GM19372 (cell line): ENCODE data around the gene HPCAL1.
A peak's percentile ranks its signal among the peaks of the same experiment; 100 is the strongest.
"Not testable (repeated sequence)": the region's sequence is repeated elsewhere in the genome, so short reads cannot be mapped to it uniquely, and the experiment has no call there.

Experiments used
- ATAC-seq: cut with Tn5 transposase; IDR thresholded peaks from one replicate; pipeline ENCODE4 v1.9.1; 2021; ENCODE audit warnings: mild to moderate bottlenecking, low read depth, moderate library complexity; ENCODE audit not compliant: unreplicated experiment

HPCAL1 gene

GRCh38 chr2:10302479-10303180, at the start of gene HPCAL1:
HPCAL1 (plus strand) TSS chr2:10302904; CDS start chr2:10419758, 116,854 bp downstream.
- peak; percentile 73 for ATAC-seq

- ATAC-seq = no peak
These were observed 48.9 kb upstream of the HPCAL1 start for GRCh38 chr2:10253596-10254372.

DNA sequence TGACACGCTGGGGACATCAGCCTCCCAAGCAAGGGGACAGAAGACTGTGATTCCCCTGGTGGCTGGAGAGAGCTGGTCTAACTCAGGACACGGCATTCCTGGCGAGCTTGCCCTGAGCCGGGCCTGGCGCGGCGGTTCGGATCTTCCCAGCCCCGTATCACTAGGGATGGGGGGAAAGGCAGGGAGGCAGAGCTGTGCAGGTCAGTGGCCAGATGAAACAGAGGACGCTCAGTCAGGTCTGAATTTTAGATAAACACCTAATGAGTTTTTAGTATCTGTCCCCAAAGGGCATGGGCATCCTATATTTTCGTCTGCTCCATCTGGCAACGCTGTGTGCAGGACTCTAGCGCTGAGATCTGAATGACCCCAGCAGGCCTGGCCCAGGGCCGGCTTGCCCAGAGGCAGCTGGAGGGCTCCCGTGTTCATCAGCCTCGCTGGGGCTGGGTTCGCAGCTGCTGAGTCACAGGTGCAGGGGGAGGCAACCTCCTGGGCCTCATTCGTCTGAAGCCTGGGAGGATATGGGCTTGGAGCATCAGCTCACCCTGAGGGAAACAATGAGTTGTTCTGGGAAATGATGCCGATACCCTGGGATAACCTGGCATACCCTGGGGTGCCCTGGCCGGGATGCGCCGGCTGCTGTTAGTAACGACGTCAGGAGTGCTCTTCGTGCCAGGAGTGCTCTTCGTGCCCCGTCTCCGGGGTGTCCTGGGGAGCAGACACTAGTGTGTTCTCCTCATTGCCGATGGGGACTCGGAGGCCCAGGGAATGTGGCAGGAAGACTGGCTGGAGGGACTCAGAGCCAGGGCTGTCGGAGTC, 48.1 kb upstream of the HPCAL1 start:
- ATAC-seq = no peak

DNA sequence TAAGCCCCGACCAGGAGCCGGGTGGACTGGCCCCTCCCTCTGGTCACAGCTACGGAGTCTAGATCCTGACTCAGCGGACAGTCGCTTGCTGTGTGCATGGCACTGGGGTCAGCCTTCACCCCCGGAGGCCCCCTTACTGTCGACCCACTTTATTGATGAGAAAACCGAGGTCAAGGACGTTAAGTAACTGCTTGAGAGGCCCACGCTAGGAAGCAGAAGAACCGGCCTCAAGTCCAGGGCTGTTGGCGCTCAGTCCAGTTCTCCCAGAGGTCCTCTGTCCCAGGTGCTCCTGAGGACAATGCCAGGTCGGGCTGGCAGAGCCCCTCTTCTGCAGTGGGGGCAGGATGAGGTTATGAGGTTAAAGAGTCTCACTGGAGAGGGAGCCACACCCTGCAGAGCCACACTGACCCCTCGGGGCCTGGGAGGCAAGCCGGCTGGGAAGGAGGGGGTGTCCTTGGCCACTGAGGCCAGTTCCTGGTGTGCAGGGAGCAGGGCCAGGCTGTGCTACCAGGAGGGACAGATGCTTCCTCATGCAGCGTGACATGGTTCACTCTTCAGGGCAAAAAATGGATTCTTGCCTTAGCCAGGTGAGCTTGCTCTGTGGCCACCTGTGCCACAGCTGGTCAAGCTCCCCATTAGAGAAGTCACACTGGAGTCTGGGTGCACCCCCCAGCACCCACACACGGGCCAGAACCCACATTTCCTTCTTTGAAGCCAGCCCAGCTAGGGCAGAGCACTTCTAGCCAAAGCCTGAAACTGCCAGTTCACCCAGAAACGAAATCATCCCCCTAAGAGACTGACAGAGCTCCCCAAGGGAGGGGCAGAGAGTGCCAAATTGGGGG, 47.3 kb upstream of the HPCAL1 start:
- ATAC-seq = no peak

DNA sequence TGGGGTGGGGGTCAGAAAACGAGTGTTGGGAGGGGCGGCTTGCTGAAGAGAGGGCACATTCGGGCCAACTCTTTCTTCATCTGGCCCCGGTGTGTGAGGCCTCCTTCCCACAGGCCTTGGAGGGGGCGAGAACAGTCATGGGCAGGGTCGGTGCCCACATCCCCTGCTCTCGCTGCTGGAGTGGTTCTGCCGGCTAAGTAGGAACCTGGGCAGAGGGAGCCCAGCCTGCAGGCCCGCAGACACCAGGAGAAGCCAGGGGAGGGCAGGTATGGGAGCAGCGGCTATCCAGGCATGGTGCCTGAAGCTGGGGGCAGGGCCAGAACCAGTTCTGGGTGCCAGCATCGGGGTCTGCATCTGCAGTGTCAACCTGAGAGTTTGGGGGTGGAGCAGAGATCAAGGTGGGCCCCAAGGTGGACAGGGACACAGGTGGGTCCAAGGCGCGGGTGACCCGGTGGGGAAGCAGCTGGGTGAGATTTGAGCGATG, 46.6 kb upstream of the HPCAL1 start:
- ATAC-seq = no peak

DNA sequence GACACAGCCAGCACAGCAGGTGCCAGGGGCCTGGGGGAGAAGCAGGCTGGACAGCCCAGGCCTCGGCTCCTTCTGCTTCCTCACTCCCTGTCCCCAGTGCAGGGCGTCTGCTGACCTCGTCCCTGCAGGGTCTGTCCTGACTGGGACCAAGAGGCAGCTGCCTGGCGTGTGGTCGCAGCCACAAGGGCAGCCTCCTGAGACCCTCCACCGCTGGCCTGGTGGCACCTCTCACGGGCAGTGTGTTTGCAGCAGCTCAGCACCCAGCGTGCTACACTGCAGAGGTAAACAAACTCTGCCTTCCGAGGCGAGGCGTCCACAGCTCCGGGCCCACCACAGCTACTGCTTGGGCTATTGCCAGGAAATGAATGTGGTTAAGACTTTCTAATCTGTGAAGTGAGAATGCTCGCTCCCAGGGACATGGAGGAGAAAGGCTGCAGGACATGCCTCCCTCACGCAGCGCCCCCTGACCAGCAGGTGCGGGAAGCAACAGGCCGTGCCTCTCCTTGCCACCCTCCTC, 46.1 kb upstream of the HPCAL1 start:
- no peak for ATAC-seq

DNA sequence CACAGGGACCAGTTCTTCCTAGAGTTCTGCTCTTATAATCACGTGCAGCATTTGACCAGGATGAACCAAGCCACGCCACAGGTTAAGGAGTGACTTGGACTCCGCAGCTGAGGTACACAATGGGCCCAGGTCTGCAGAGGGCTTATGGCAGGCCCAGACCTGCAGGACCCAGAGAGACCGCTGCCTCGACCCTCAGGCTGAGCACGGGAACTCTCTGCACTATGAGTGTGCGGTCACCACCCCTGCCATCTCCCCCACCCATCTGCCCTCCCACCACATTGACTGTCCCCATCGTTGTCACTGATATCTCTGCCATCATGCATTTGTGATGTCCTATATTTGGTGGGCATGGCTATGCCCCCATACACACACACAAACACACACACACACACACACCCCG, 45.7 kb upstream of the HPCAL1 start:
- no peak for ATAC-seq

GRCh38 chr2:10257500-10258147, 45.1 kb upstream of the HPCAL1 start:
- ATAC-seq = no peak

- no peak for ATAC-seq
These were observed 44.4 kb upstream of the HPCAL1 start for GRCh38 chr2:10258326-10258725.

GRCh38 chr2:10258726-10259125, 44.0 kb upstream of the HPCAL1 start:
- no peak for ATAC-seq

DNA sequence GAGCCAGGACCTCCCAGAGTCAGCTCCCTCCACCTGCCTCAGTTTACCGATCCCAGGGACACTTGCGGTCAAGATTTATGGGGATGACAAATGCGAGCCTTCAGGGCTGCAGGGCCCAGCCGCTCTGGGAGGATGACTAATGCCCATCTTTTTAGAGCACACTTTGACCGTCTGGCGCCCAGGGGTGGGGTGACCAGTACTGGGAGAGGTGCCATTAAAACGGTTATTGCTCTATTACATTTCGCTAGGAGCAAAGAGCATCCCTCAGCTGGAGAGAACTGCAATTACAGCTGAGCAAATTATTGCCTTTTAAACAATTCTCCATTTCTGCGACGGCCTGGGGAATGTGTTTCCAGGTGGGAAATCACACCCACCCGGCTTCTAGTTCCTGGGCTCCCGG, 42.6 kb upstream of the HPCAL1 start:
- no peak for ATAC-seq

DNA sequence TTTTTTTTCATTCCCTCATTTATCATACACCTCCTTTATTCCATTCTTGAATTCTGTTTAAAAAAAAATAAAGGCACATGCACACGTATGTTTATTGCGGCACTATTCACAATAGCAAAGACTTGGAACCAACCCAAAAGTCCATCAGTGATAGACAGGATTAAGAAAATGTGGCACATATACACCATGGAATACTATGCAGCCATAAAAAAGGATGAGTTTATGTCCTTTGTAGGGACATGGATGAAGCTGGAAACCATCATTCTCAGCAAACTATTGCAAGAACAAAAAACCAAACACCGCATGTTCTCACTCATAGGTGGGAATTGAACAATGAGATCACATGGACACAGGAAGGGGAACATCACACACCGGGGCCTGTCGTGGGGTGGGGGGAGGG, 39.2 kb upstream of the HPCAL1 start:
- not testable (repeated sequence) for ATAC-seq

DNA sequence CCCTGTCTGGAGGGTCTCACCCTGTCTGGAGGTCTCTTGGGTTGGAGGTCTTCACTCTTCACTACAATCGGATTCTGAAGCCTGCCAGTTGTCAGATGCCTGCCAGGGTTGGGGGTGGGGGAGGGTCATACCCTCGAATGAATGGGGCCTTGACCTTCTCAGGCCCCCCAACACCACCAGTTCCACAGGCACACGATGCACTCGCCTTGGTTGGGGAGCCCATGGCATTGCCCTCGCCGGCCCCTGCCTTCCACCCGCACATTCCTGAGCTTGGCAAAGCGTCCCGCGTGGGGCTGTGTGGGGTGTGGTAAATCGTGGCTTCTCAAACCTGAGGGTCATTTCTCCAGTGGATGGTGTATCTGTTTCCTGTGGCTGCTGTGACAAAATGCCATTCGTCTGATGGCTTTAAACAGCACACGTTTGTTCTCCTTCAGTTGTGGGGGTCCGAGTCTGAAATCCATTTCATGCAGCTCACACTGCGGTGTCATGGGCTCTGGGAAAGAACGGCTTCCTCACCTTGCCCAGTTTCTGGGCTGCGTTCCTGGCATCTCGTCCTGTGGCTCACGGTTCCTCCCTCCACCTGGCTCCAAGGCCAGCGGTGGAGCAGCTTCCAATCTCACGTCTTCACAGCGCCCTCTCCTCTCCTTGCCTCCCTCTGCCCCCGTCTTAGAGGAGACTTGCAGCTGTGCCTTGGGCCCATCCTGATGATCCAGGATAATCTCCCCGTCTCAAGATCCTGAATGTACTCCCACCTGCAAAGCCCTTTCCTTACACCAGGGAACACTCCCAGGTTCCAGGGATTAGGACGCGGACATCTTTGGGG, 38.0 kb upstream of the HPCAL1 start:
- ATAC-seq = no peak

DNA sequence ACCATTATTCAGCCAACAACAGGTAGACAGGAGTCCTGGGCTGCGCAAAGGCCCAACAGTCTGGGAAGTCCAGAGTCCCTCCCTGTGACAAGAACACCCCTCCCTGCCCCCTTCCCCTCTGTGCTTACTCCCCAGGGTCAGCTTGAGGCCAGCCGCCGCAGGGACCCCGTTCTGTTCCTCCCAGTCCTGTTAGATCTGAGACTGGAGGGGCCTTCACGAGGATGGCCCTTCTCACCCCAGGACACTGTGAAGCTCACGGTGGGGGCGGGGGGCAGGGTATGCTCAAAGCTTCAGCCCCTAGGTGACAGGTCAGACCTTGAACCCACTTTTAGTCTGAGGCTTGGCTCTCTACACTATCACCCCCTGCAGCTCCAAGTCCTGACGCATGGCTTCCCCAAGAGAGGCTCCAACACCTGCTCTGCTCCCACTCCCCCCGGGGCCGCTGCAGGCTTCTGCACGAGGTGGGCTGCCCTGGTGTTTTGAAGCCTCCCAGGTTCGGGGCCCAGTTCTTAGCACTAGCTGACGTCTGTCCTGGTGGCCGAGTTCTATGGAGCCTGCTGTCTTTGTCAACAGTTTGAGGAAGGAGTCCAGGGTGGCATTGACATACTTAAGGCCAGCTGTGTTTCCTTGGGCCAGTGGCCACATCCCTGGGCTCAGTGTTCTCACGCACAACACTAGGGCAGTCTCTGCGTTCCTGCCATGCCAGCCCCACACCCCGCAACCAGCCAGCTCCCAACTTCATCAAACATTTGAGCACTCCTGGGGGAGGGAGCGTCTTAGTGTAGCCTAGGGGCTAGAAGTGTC, 37.2 kb upstream of the HPCAL1 start:
- ATAC-seq = no peak

GRCh38 chr2:10266133-10266620, 36.5 kb upstream of the HPCAL1 start:
- no peak for ATAC-seq

- no peak for ATAC-seq
These were observed 35.7 kb upstream of the HPCAL1 start for GRCh38 chr2:10267036-10267435.
